Ovary (tissue), 3 donors: ENCODE results near the gene SESTD1.

Source experiments
- CTCF ChIP-seq, 3 donors: fragments of 450-650 bp in 2 of 3; fragments of 200-600 bp in 1 of 3; IDR thresholded peaks; one replicate each; pipeline versions ENCODE4 v1.5.1 to v1.8.0; 2016 to 2022; ENCODE audit warnings: antibody characterized with exemption in 3 of 3, mild to moderate bottlenecking in 1 of 3
- POLR2A ChIP-seq: fragments of 450-650 bp; IDR thresholded peaks from one replicate; pipeline ENCODE4 v1.6.1; 2017; ENCODE audit warnings: antibody characterized with exemption, mild to moderate bottlenecking, moderate library complexity
- donor health status: DM: no; HTN: no; CAD: no.

- no peak for TF ChIP-seq POLR2A
- no peak for TF ChIP-seq CTCF (IDR thresholded peaks at IDR 0.05)
Observed at GRCh38 chr2:179141206-179141605, 123.4 kb downstream of the SESTD1 start.
